Stimulated activated CD4-positive, alpha-beta T cell treated with anti-CD3 and anti-CD28 coated beads, Interleukin-1b, Interleukin-23, amount 100 ng/mL, for 4 hours (primary cell): ENCODE data around the gene CEACAM6.
"Not testable (repeated sequence)": the region's sequence is repeated elsewhere in the genome, so short reads cannot be mapped to it uniquely, and the experiment has no call there.

ENCODE experiments used
- DNase-seq, 2 donors: peaks; one replicate each; pipeline ENCODE4 v3.0.0-alpha.2; 2020; ENCODE audit warnings: low read depth in 2 of 2

CEACAM6 gene

GRCh38 chr19:41755328-41755913 is at the start of gene CEACAM6:
CEACAM6 (plus strand) TSS chr19:41755530; CDS start chr19:41755639, 109 bp downstream.
- no peak for DNase-seq

DNA sequence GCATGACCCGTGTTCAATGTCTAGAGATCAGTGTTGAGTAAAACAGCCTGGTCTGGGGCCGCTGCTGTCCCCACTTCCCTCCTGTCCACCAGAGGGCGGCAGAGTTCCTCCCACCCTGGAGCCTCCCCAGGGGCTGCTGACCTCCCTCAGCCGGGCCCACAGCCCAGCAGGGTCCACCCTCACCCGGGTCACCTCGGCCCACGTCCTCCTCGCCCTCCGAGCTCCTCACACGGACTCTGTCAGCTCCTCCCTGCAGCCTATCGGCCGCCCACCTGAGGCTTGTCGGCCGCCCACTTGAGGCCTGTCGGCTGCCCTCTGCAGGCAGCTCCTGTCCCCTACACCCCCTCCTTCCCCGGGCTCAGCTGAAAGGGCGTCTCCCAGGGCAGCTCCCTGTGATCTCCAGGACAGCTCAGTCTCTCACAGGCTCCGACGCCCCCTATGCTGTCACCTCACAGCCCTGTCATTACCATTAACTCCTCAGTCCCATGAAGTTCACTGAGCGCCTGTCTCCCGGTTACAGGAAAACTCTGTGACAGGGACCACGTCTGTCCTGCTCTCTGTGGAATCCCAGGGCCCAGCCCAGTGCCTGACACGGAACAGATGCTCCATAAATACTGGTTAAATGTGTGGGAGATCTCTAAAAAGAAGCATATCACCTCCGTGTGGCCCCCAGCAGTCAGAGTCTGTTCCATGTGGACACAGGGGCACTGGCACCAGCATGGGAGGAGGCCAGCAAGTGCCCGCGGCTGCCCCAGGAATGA is 48.4 kb upstream of the CEACAM6 start:
- peak; percentile 52 to 62 for DNase-seq

DNA sequence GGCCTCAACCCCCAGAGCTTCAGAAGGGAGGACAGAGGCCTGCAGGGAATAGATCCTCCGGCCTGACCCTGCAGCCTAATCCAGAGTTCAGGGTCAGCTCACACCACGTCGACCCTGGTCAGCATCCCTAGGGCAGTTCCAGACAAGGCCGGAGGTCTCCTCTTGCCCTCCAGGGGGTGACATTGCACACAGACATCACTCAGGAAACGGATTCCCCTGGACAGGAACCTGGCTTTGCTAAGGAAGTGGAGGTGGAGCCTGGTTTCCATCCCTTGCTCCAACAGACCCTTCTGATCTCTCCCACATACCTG is 47.9 kb upstream of the CEACAM6 start:
- no peak for DNase-seq

- DNase-seq: no peak
Measured at GRCh38 chr19:41707871-41708371, 47.4 kb upstream of the CEACAM6 start.

GRCh38 chr19:41708481-41708880 is 46.8 kb upstream of the CEACAM6 start, which contains the start of gene CEACAM5:
CEACAM5 (plus strand) TSS chr19:41708626; CDS start chr19:41708732, 106 bp downstream.
- DNase-seq: no peak

DNA sequence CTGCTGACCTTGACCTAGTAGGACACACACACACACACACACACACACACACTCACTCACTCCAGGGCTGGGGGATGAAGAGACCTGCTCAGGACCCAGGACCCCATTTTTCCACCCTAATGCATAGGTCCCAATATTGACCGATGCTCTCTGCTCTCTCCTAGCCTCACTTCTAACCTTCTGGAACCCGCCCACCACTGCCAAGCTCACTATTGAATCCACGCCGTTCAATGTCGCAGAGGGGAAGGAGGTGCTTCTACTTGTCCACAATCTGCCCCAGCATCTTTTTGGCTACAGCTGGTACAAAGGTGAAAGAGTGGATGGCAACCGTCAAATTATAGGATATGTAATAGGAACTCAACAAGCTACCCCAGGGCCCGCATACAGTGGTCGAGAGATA is 45.8 kb upstream of the CEACAM6 start:
- DNase-seq: not testable (repeated sequence)

DNA sequence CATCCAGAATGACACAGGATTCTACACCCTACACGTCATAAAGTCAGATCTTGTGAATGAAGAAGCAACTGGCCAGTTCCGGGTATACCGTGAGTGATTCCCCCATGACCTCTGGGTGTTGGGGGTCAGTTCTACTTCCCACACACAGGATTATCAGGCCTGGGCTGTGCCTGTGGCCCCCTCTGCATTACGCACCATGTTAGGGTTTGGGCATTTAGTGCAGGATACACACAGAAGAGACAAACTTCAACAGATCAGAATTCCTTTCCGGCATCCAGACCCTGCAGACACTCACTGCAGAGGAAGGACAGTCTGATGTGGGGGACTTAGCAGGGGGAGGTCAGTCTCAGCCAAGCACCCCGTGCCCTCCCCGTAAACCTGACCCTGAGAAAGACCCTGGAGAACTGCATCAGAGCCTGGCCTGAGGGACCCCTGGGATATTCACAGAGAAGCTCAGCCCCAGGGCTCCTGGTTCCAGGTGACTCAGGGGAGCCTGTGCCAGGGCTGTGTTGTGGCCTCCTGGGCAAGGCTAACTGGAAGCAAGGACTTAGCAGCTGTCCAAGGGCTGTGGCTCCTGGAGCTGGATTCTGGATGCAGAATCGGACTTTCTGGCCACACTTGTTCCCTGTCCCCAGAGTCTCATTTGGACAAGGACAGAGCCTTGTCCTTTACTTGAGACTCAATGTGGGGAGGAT is 45.2 kb upstream of the CEACAM6 start:
- no peak for DNase-seq

- DNase-seq: no peak
Measured at GRCh38 chr19:41711376-41712261, 43.7 kb upstream of the CEACAM6 start.

- DNase-seq: no peak
Measured at GRCh38 chr19:41714598-41714997, 40.7 kb upstream of the CEACAM6 start.

- DNase-seq: no peak
Measured at GRCh38 chr19:41718761-41719160, 36.6 kb upstream of the CEACAM6 start.

DNA sequence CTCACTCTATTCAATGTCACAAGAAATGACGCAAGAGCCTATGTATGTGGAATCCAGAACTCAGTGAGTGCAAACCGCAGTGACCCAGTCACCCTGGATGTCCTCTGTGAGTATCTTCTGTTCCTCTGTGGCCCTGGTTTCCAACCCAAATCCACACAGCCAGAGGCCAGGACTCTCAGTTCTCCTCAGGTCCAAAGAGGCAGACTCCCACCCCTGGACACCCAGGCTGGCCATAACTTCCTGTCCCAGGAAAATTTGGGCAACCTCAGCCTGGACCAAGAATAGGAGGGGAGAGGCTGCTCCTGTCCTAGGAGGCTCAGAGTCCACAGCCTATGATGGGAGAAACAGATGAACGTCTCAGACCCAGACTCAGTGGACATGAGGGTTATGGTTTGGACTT is 35.2 kb upstream of the CEACAM6 start:
- DNase-seq: no peak

DNA sequence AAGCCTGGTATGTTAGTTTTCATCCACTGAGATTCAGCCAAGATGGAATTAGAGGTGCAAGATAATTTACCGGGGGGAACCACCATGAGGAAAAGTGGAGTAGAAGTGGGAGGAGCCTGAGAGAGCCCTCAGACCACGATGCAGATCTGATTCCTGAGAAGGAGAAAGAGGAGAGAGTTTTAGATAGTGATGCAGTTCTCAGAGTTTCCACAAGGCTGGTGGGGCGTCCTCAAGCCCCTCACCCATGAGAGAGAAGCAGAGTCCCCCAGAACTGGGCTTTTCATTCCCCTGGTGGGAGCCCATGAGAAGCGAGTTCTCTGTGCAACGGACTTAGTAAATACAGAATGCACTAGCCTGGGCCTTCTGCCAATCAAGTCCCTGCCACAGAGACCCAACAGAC is 28.8 kb upstream of the CEACAM6 start:
- DNase-seq: no peak

GRCh38 chr19:41734156-41734555 is 21.2 kb upstream of the CEACAM6 start:
- no peak for DNase-seq

- DNase-seq: no peak
Measured at GRCh38 chr19:41734585-41734984, 20.7 kb upstream of the CEACAM6 start.

DNA sequence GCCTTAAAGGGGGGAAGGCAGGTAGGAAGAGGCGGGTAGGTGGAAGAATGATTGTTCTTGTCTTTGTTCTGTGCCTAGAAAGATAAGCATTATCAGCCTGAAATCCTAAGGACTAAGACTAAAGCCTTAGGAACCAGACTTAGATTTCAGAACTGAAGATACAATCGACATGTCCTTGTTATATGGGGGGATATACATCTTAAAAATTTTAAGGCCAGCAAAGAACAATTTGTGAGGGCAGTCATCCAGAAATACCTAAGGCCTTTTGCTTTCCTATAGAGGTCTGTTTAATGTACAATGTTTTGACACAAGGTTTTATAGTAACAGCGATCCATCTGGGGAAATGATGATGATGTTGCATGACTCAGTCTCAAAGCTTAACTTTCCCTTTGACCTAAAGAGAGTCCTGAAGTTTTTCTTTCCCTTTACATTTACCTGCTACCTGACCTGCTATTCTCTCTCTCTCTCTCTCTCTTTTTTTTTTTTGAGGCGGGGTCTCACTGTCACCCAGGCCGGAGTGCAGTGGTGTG is 20.2 kb upstream of the CEACAM6 start:
- no peak for DNase-seq

DNA sequence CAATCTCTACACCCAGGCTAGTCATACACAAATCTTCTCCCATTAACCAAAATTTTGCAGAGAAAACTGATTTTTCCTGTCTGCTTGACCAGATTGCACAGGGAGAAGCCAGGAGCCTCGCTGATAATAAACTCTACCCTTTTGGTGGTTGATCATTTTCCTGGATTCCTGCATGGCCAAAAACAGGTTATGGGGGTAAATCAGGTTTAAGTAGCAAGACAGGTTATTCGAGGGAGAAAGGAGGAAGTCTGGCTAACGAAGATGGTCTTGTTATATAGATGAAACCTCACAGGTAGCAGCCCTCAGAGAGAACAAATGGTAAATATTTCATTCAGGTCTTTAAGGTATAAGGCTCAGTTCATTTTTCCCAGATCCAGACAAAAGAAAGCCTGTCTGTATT is 16.0 kb upstream of the CEACAM6 start:
- no peak for DNase-seq

DNA sequence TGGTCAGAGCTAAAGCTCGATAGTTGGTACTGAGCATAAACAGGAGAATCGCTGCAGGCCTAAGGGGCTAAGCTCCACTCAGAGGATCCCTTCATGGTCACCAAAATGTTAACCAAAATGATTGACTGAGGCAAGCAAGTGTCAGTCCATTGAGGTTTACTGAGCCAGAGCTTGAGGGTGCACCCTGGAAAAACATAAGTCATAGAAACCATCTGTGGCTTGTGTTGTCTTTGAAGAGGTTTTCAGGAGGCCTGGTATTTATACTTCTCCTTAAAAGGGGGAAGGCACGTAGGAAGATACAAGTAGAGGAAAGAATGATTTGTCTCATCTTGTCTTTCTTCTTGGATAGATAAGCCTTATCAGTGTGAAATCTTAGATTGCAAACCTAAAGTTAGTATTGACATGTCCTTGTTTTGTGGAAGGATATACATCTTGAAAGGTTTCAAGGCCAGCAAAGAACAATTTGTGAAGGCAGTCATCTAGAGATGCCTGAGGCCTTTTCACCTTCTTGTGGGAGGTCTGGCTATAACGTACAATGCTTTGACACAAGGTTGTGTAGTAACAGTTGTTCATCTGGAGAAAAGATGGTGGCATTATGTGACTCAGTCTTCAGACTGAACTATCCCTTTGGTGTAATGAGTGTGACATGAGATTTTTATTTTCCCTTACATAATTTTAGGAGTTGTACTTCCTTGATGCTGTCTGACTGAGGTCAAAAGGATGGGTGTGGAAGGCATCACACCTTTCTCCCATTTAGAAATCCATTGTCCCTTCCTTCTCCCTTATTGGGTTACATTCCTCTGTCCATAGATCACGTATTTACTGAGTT is 14.7 kb upstream of the CEACAM6 start:
- no peak for DNase-seq

DNA sequence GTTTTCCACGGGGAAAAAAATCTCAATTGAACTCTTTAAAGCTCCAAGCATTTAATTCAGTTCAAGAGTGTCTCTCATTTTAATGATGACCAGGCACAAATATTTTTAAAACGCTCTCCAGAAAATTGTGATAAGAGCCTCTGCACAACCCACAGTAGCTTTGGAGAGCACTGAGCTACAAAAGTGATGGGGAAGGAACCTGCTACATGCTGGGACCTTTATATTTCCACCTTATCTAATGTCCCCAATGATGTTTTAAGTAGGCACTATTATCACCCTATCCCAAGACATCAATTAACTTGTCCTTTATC is 14.1 kb upstream of the CEACAM6 start:
- no peak for DNase-seq

DNA sequence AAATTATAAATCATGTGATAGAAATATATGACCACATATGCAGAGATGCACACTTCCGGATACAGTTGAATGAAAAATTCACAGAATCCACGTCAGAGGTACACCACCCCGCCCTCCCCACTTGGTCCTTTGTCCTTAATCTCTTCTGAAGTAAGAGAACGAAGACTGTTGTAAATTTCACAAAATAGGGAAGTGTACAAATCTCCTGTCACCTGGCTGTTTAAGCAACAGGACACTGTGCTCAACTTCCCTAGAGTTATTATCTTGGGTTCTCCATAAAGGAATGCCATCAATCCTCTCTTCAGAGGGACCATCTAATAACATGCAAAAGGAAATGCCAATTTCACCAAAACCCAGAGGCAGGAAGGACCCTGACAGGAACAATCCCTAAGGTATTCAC is 10.5 kb upstream of the CEACAM6 start:
- no peak for DNase-seq

DNA sequence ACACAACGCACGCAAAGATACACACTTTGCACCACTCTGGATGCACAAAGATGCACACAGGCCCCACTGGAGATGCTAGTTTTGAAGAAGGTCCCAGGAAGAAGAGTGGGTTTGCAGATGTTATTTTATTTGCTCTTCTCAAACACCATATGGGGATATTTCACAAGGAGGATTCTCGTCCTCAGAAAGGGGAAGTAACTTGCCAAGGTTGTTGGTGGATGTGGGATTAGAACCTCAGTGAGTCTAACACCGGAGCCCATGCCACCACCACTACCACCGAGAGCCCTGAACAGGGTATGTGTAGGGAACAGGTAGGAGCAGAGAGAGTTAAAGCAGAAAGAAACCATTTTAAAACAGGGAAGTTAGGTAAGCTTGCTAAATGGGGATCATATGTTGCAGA is 9.6 kb upstream of the CEACAM6 start:
- no peak for DNase-seq
